H1 (cell line): Measurements from ENCODE around the gene ADCY5. TPM values are rescaled to one million over a fixed set of nuclear protein-coding genes. Genes with fewer than 3 reads are reported as not detected.

Experiments
- CTCF ChIA-PET: fragments of 300-600 bp; sonication (Branson Sonifier 250); formaldehyde crosslinking; loops from one replicate; lab custom pipeline; 2021; ENCODE audit not compliant: partially characterized antibody; lab: Charles Lee
- POLR2A ChIA-PET: fragments of 300-600 bp; sonication (Branson Sonifier 250); formaldehyde crosslinking; loops from one replicate; lab custom pipeline; 2021; ENCODE audit warnings: inconsistent platforms; ENCODE audit not compliant: partially characterized antibody; lab: Charles Lee
- DNase-seq, 2 experiments: peaks; one replicate each; pipeline versions ENCODE4 v3.0.0 to v3.0.0-alpha.2; 2010 to 2022; ENCODE audit warnings: low spot score in 2 of 2, low read depth in 1 of 2, mixed read lengths in 1 of 2
- FAIRE-seq: peaks from 2 replicates; lab custom pipeline; 2011; peaks lifted over from hg19 to GRCh38; lab: Jason Lieb, UNC
- H2AFZ ChIP-seq: 2 replicates; pipeline ENCODE4 v1.8.1; 2012; ENCODE audit warnings: low read length, inconsistent platforms
- H2AK5ac ChIP-seq: 2 replicates; pipeline ENCODE4 v1.6.1; 2013; ENCODE audit warnings: low read depth, low read length
- H2BK120ac ChIP-seq: replicated peaks from 2 replicates; pipeline ENCODE3; 2013; ENCODE audit warnings: low read depth, low read length, inconsistent platforms
- H2BK12ac ChIP-seq: 2 replicates; pipeline ENCODE4 v1.6.1; 2013; ENCODE audit warnings: low read depth, low read length
- H2BK15ac ChIP-seq: 2 replicates; pipeline ENCODE4 v1.6.1; 2013; ENCODE audit warnings: low read length
- H2BK20ac ChIP-seq: 2 replicates; pipeline ENCODE4 v1.6.1; 2013; ENCODE audit warnings: low read length
- H2BK5ac ChIP-seq: 2 replicates; pipeline ENCODE4 v1.6.1; 2013; ENCODE audit warnings: low read depth, low read length
- H3K14ac ChIP-seq: 2 replicates; pipeline ENCODE4 v1.6.1; 2013; ENCODE audit warnings: inconsistent platforms; ENCODE audit not compliant: insufficient read length
- H3K18ac ChIP-seq: 2 replicates; pipeline ENCODE4 v1.6.1; 2013; ENCODE audit warnings: low read length; ENCODE audit errors: extremely low read depth
- H3K23ac ChIP-seq: 2 replicates; pipeline ENCODE4 v1.6.1; 2013; ENCODE audit warnings: inconsistent platforms; ENCODE audit not compliant: insufficient read length
- H3K23me2 ChIP-seq: 2 replicates; pipeline ENCODE4 v1.6.1; 2013; ENCODE audit warnings: low read depth, low read length
- H3K27ac ChIP-seq: 2 replicates; pipeline ENCODE4 v1.6.1; 2011; ENCODE audit warnings: low read depth, low read length, inconsistent platforms
- H3K27me3 ChIP-seq, 4 experiments: replicated peaks in 1 of 4; 1 replicate in 1 of 4; 2 replicates in 3 of 4; pipeline versions ENCODE4 v1.6.1 to v1.8.1; 2011 to 2013; ENCODE audit warnings: low read length in 3 of 4, mild to moderate bottlenecking in 3 of 4, inconsistent platforms in 2 of 4, mixed read lengths in 2 of 4, moderate library complexity in 1 of 4; ENCODE audit not compliant: control insufficient read depth in 3 of 4, insufficient read depth in 3 of 4; ENCODE audit errors: extremely low read depth in 1 of 4
- H3K36me3 ChIP-seq, 4 experiments: 2 replicates each; pipeline versions ENCODE4 v1.6.1 to v1.8.1; 2011 to 2013; ENCODE audit warnings: mild to moderate bottlenecking in 4 of 4, low read length in 3 of 4, moderate library complexity in 2 of 4, control low read depth in 1 of 4, inconsistent platforms in 1 of 4; ENCODE audit not compliant: insufficient read depth in 4 of 4, control insufficient read depth in 2 of 4
- H3K4ac ChIP-seq: replicated peaks from 2 replicates; pipeline ENCODE3; 2013; ENCODE audit warnings: low read length, low read depth, mixed read lengths, inconsistent platforms; ENCODE audit not compliant: insufficient read length
- H3K4me1 ChIP-seq, 4 experiments: replicated peaks in 1 of 4; 1 replicate in 1 of 4; 2 replicates in 3 of 4; pipeline versions ENCODE4 v1.6.1 to v1.8.1; 2011 to 2013; ENCODE audit warnings: low read length in 3 of 4, inconsistent platforms in 2 of 4, mixed read lengths in 1 of 4; ENCODE audit not compliant: insufficient read depth in 4 of 4, control insufficient read depth in 3 of 4
- H3K4me2 ChIP-seq, 2 experiments: 2 replicates each; pipeline versions ENCODE4 v1.6.1 to v1.8.1; 2011 to 2013; ENCODE audit warnings: low read depth in 2 of 2, low read length in 2 of 2, control low read depth in 1 of 2, inconsistent platforms in 1 of 2, mild to moderate bottlenecking in 1 of 2; ENCODE audit not compliant: insufficient read depth in 1 of 2
- H3K4me3 ChIP-seq, 4 experiments: fragments of 200-600, 300-600 bp in 1 of 4; sonication (generic), shearing (Covaris generic), sonication (Bioruptor Twin) in 1 of 4; 2 replicates each; pipeline versions ENCODE4 v1.5.1 to v1.8.1; 2011 to 2016; ENCODE audit warnings: low read length in 4 of 4, low read depth in 3 of 4, control low read depth in 2 of 4, inconsistent platforms in 2 of 4, mild to moderate bottlenecking in 2 of 4, mixed read lengths in 1 of 4, moderate library complexity in 1 of 4; ENCODE audit not compliant: insufficient read depth in 2 of 4; ENCODE audit errors: extremely low read depth in 1 of 4
- H3K56ac ChIP-seq: replicated peaks from 2 replicates; pipeline ENCODE3; 2013; ENCODE audit warnings: low read depth, mild to moderate bottlenecking, mixed read lengths, low read length, inconsistent platforms; ENCODE audit not compliant: insufficient read length
- H3K79me1 ChIP-seq: 2 replicates; pipeline ENCODE4 v1.6.1; 2013; ENCODE audit warnings: low read depth, low read length, control low read depth
- H3K79me2 ChIP-seq, 2 experiments: 2 replicates each; pipeline versions ENCODE4 v1.6.1 to v1.8.1; 2012 to 2013; ENCODE audit warnings: low read length in 2 of 2, mild to moderate bottlenecking in 2 of 2, inconsistent platforms in 1 of 2; ENCODE audit not compliant: insufficient read depth in 2 of 2, control insufficient read depth in 1 of 2
- H3K9ac ChIP-seq, 4 experiments: replicated peaks in 1 of 4; 1 replicate in 1 of 4; 2 replicates in 3 of 4; pipeline versions ENCODE4 v1.6.1 to v1.8.1; 2011 to 2013; ENCODE audit warnings: low read depth in 3 of 4, low read length in 3 of 4, control low read depth in 2 of 4, mild to moderate bottlenecking in 2 of 4, moderate library complexity in 2 of 4, inconsistent platforms in 1 of 4; ENCODE audit errors: extremely low read depth in 1 of 4
- H3K9me3 ChIP-seq, 2 experiments: 2 replicates each; pipeline versions ENCODE4 v1.6.1 to v1.8.1; 2012 to 2013; ENCODE audit warnings: mild to moderate bottlenecking in 2 of 2, moderate library complexity in 2 of 2, control low read depth in 1 of 2, inconsistent platforms in 1 of 2, low read depth in 1 of 2, low read length in 1 of 2, mixed read lengths in 1 of 2; ENCODE audit not compliant: insufficient read depth in 2 of 2
- H4K20me1 ChIP-seq, 2 experiments: replicated peaks in 1 of 2; 2 replicates each; pipeline versions ENCODE3 to v1.8.1; 2011 to 2013; ENCODE audit warnings: inconsistent platforms in 2 of 2, low read length in 2 of 2, mild to moderate bottlenecking in 1 of 2; ENCODE audit not compliant: insufficient read depth in 2 of 2, control insufficient read depth in 1 of 2
- H4K5ac ChIP-seq: 2 replicates; pipeline ENCODE4 v1.6.1; 2013; ENCODE audit warnings: low read length, low read depth, mixed read lengths, inconsistent platforms; ENCODE audit not compliant: insufficient read length
- H4K8ac ChIP-seq: 2 replicates; pipeline ENCODE4 v1.8.0; 2013; ENCODE audit warnings: mild to moderate bottlenecking, moderate library complexity, low read length, inconsistent platforms; ENCODE audit not compliant: insufficient read depth; ENCODE audit errors: extremely low read depth
- H4K91ac ChIP-seq: replicated peaks from 2 replicates; pipeline ENCODE3; 2013; ENCODE audit warnings: low read length, mixed read lengths, inconsistent platforms; ENCODE audit not compliant: insufficient read length
- BCL11A ChIP-seq, 2 experiments: IDR thresholded peaks; one replicate each; pipeline ENCODE4 v1.6.1; 2011; ENCODE audit warnings: low read depth in 2 of 2, low read length in 2 of 2, mild to moderate bottlenecking in 2 of 2
- CBX8 ChIP-seq: fragments of 300-800, 300-1000 bp; sonication (generic); IDR thresholded peaks from 2 replicates; pipeline ENCODE4 v1.7.1; 2016; ENCODE audit warnings: low read depth, low read length, borderline replicate concordance
- EP300 ChIP-seq, 2 experiments: IDR thresholded peaks; 1 replicate in 1 of 2; 2 replicates in 1 of 2; pipeline ENCODE4 v1.6.1; 2011 to 2012; ENCODE audit warnings: low read depth in 2 of 2, low read length in 2 of 2, mild to moderate bottlenecking in 2 of 2, borderline replicate concordance in 1 of 2, inconsistent platforms in 1 of 2, moderate library complexity in 1 of 2
- SAP30 ChIP-seq: fragments of 300-600 bp; sonication (generic); IDR thresholded peaks from 2 replicates; pipeline ENCODE4 v1.7.1; 2012; ENCODE audit warnings: low read length, moderate library complexity, mild to moderate bottlenecking, inconsistent platforms; ENCODE audit not compliant: insufficient read depth, insufficient replicate concordance
- SRF ChIP-seq: IDR thresholded peaks from 2 replicates; pipeline ENCODE4 v1.6.1; 2011; ENCODE audit warnings: mild to moderate bottlenecking, low read depth, low read length, moderate library complexity
- ZNF274 ChIP-seq: IDR thresholded peaks from 2 replicates; pipeline ENCODE4 v1.7.0; 2012; ENCODE audit warnings: low read length, borderline replicate concordance; ENCODE audit errors: extremely low read depth
- WGBS, 2 experiments: shearing (Covaris generic) in 1 of 2; methylation state at CpG; one replicate each; pipeline versions ENCODE4 v1.1.6 to v1.1.7; 2013 to 2015; ENCODE audit warnings: low lambda C conversion rate in 2 of 2, mixed read lengths in 2 of 2, inconsistent platforms in 1 of 2, low coverage in 1 of 2, missing lambda C conversion rate in 1 of 2; ENCODE audit not compliant: insufficient replicate concordance in 2 of 2, insufficient coverage in 1 of 2, insufficient read length in 1 of 2; ENCODE audit errors: extremely low coverage in 1 of 2, missing lambda C conversion rate in 1 of 2; 5-methylcytosine and 5-hydroxymethylcytosine counted together
- polyA plus RNA-seq, 7 experiments: library from polyadenylated mRNA; depleted of rRNA in 3 of 7; stranded (reverse) in 5 of 7; unstranded in 2 of 7; fragments of >200 nt in 5 of 7; fragments of 200-250 nt in 2 of 7; gene quantifications; 1 replicate in 5 of 7; 2 replicates in 1 of 7; 4 replicates in 1 of 7; pipeline versions ENCODE4 v1.2.1 to v1.2.3, GENCODE V29; 2011 to 2013; ENCODE audit warnings: missing spikeins in 2 of 7, mixed read lengths in 2 of 7
- total RNA-seq: library from RNA; stranded (reverse); fragmentation: NEBNext Ultra II Directional; extraction: Animal tissue kit (Norgen Biotek cat#: 25700); gene quantifications from 2 replicates; pipeline ENCODE4 v1.2.1, GENCODE V29; 2021
- TF ChIP-seq, protein P1 (sequence below): IDR thresholded peaks from 2 replicates; pipeline ENCODE4 v1.6.1; 2011; ENCODE audit warnings: low read length, improper control_type of control experiment

ADCY5 gene
- total and polyA plus RNA-seq, 2 of the 8 experiments (the other 6 are each of a cell fraction or from before 2014, with no cell fraction given), result 18.9 to 40.8 TPM

GRCh38 chr3:123404391-123404790 is 44.5 kb downstream of the ADCY5 start:
- Histone ChIP-seq H2BK120ac (no peak overlapping the region), H3K14ac (no peak overlapping the region), H3K79me1 (peaks cover 2% of the 10 kb centered on the region; the same call in 1 of the 2 replicates), H3K23ac (no peak overlapping the region), H3K56ac (no peak overlapping the region), H3K23me2 (no peaks in the 10 kb centered on the region), H3K36me3 (no peaks in the 10 kb centered on the region), H4K91ac (no peak overlapping the region), H2AFZ (no peak overlapping the region), H3K4ac (no peak overlapping the region), H2BK15ac (no peak overlapping the region), H3K27me3 (no peaks in the 10 kb centered on the region), H3K9ac (no peak overlapping the region), H4K5ac (no peak overlapping the region), H3K79me2 (no peaks in the 10 kb centered on the region), H2BK5ac (no peak overlapping the region), H3K9me3 (no peaks in the 10 kb centered on the region), H4K20me1 (peaks cover 0 to 1% of the 10 kb centered on the region in 2 experiments), H3K4me2 (no peak overlapping the region), H2AK5ac (no peak overlapping the region), H3K4me3 (no peak overlapping the region), H3K4me1 (peaks cover 0 to 7% (median 4%) of the 10 kb centered on the region in 4 experiments; a peak in 6 of 7 replicates), H3K27ac (no peak overlapping the region), H2BK20ac (no peak overlapping the region), H2BK12ac (no peak overlapping the region), H4K8ac (no peak overlapping the region; the same call in 1 of the 2 replicates), H3K18ac (no peak overlapping the region)
- ChIA-PET POLR2A (no interaction called here), CTCF (interaction anchor here (0.7 to 1.0 kb wide), 4 partner anchors 16 to 85 kb away, joined by 3 read pairs; no protein-coding TSS in a partner anchor)
- 97% methylated on average over 3 of the region's 3 CpGs; no CpG with 5 or more reads in 1 of the 2 experiments for WGBS, 2 experiments
- FAIRE-seq (no peak), DNase-seq (no peak)
- TF ChIP-seq CBX8 (no peak), ZNF274 (no peak), EP300 (IDR thresholded peaks at IDR 0.05; ENCODE audit: borderline replicate concordance in 1 of 2, low read depth in 2 of 2, low read length in 2 of 2) (no peak), BCL11A (IDR thresholded peaks at IDR 0.05; ENCODE audit: low read depth in 2 of 2, low read length in 2 of 2) (no peak), SRF (no peak), SAP30 (no peak)
- TF ChIP-seq, protein P1, sequence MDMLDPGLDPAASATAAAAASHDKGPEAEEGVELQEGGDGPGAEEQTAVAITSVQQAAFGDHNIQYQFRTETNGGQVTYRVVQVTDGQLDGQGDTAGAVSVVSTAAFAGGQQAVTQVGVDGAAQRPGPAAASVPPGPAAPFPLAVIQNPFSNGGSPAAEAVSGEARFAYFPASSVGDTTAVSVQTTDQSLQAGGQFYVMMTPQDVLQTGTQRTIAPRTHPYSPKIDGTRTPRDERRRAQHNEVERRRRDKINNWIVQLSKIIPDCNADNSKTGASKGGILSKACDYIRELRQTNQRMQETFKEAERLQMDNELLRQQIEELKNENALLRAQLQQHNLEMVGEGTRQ, result no peak
